ENCODE data around the gene ARMCX2. TPM values are rescaled to one million over a fixed set of nuclear protein-coding genes. Genes with fewer than 3 reads are reported as not detected.
A peak's percentile ranks its signal among the peaks of the same experiment; 100 is the strongest.

The ARMCX2 gene
- total RNA-seq (10 to 100 TPM; 29.0 to 58.4 TPM), polyA plus RNA-seq (10 to 100 TPM; 13.5 to 19.3 TPM)
- long read RNA-seq, donor 1, transcript ARMCX2-203 (6 exons, 2,674 nt), result major isoform, 7 of 10 reads
- long read RNA-seq, donor 1, partial matches to known transcripts, result 0 of 10 reads
- long read RNA-seq, donor 1, other reads (novel, unspliced or antisense), result 0 of 10 reads
- long read RNA-seq, donor 2, partial matches to known transcripts, result 0 of 1 reads
- long read RNA-seq, donor 2, other reads (novel, unspliced or antisense), result 0 of 1 reads
- long read RNA-seq, donor 3, partial matches to known transcripts, result 0 of 4 reads
- long read RNA-seq, donor 3, other reads (novel, unspliced or antisense), result 0 of 4 reads
- long read RNA-seq, donor 4, result 0 reads
- long read RNA-seq, donor 5, partial matches to known transcripts, result 0 of 5 reads
- long read RNA-seq, donor 5, other reads (novel, unspliced or antisense), result 0 of 5 reads

- no peak for ATAC-seq (ENCODE audit: insufficient read depth, low FRiP score)
- H3K4me1 ChIP-seq (ENCODE audit: control insufficient read depth in 5 of 5, insufficient read depth in 5 of 5, low read length in 5 of 5), result peaks cover 0 to 2% (median 0%) of the 10 kb centered on the region in 5 donors
- peak within 1 kb of the TSS; percentile 52 to 83 for H3K9ac ChIP-seq (ENCODE audit: insufficient read depth in 1 of 2, low read length in 2 of 2)
- peak within 1 kb of the TSS; percentile 45 for H3K4me3 ChIP-seq
- peak within 1 kb of the TSS in 1 of 2 donors; percentile 51 for H3K27ac ChIP-seq (ENCODE audit: low read depth in 1 of 2, low read length in 1 of 2)
- WGBS, 2 donors, result 3 to 30% methylated on average over 19 to 22 of the region's 22 CpGs
- no peak for TF ChIP-seq CTCF (IDR thresholded peaks at IDR 0.05; ENCODE audit: control extremely low read depth, extremely low read depth)
- H3K36me3 ChIP-seq (ENCODE audit: control insufficient read depth in 4 of 4, insufficient read depth in 4 of 4, low read length in 4 of 4), result no peaks in the 10 kb centered on the region
- peak; percentile 62 to 84 (median 74) for DNase-seq
- no peaks in the 10 kb centered on the region for H3K9me3 ChIP-seq (ENCODE audit: control insufficient read depth in 4 of 4, insufficient read depth in 3 of 4, low read length in 3 of 4)
- peaks cover 3 to 23% (median 8%) of the 10 kb centered on the region in 3 donors for H3K27me3 ChIP-seq (ENCODE audit: control insufficient read depth in 3 of 3, insufficient read depth in 3 of 3, low read length in 2 of 3)
Measured at GRCh38 chrX:101659601-101660063, at the start of gene ARMCX2. TSS of gene ARMCX2 (minus strand) at chrX:101659850. CDS start at chrX:101657588, 2,262 bp downstream.

GRCh38 chrX:101709384-101709783 is 49.7 kb upstream of the ARMCX2 start:
- 65 to 96% methylated on average over 3 of the region's 3 CpGs for WGBS, 2 donors
- Histone ChIP-seq H3K27me3 (ENCODE audit: control insufficient read depth in 3 of 3, insufficient read depth in 3 of 3, low read length in 2 of 3) (peaks cover 0 to 7% (median 0%) of the 10 kb centered on the region in 3 donors), H3K36me3 (ENCODE audit: control insufficient read depth in 4 of 4, insufficient read depth in 4 of 4, low read length in 4 of 4) (no peaks in the 10 kb centered on the region), H3K9me3 (ENCODE audit: control insufficient read depth in 4 of 4, insufficient read depth in 3 of 4, low read length in 3 of 4) (no peaks in the 10 kb centered on the region), H3K27ac (ENCODE audit: low read depth in 1 of 2, low read length in 1 of 2) (no peak overlapping the region), H3K9ac (ENCODE audit: insufficient read depth in 1 of 2, low read length in 2 of 2) (no peak overlapping the region), H3K4me3 (no peak overlapping the region), H3K4me1 (ENCODE audit: control insufficient read depth in 5 of 5, insufficient read depth in 5 of 5, low read length in 5 of 5) (no peaks in the 10 kb centered on the region)
- TF ChIP-seq CTCF (IDR thresholded peaks at IDR 0.05; ENCODE audit: control extremely low read depth, extremely low read depth), result no peak
- DNase-seq, result no peak
- no peak for ATAC-seq (ENCODE audit: insufficient read depth, low FRiP score)

GRCh38 chrX:101708163-101708562 is 48.5 kb upstream of the ARMCX2 start:
- Histone ChIP-seq H3K9ac (ENCODE audit: insufficient read depth in 1 of 2, low read length in 2 of 2) (no peak overlapping the region), H3K9me3 (ENCODE audit: control insufficient read depth in 4 of 4, insufficient read depth in 3 of 4, low read length in 3 of 4) (no peaks in the 10 kb centered on the region), H3K4me3 (no peak overlapping the region), H3K36me3 (ENCODE audit: control insufficient read depth in 4 of 4, insufficient read depth in 4 of 4, low read length in 4 of 4) (no peaks in the 10 kb centered on the region), H3K4me1 (ENCODE audit: control insufficient read depth in 5 of 5, insufficient read depth in 5 of 5, low read length in 5 of 5) (no peaks in the 10 kb centered on the region), H3K27ac (ENCODE audit: low read depth in 1 of 2, low read length in 1 of 2) (no peak overlapping the region), H3K27me3 (ENCODE audit: control insufficient read depth in 3 of 3, insufficient read depth in 3 of 3, low read length in 2 of 3) (peaks cover 0 to 7% (median 0%) of the 10 kb centered on the region in 3 donors)
- peak in 2 of 3 donors; percentile 21 to 29 for DNase-seq
- no peak for ATAC-seq (ENCODE audit: insufficient read depth, low FRiP score)
- TF ChIP-seq CTCF (IDR thresholded peaks at IDR 0.05; ENCODE audit: control extremely low read depth, extremely low read depth), result no peak
- WGBS, 2 donors, result 61 to 84% methylated on average over 3 of the region's 3 CpGs
